A673 (cell line): ENCODE results near the gene UGT2B28. TPM values are rescaled to one million over a fixed set of nuclear protein-coding genes. Genes with fewer than 3 reads are reported as not detected.
"Not testable (repeated sequence)": the region's sequence is repeated elsewhere in the genome, so short reads cannot be mapped to it uniquely, and the experiment has no call there.

Experiments
- BruUV-seq: library from RNA; stranded (reverse); fragments of 400-500 nt; replicated peaks from 2 replicates; lab custom pipeline; 2021; lab: Mats Ljungman, UMichigan
- CTCF ChIA-PET: fragments of 300-600 bp; sonication (Branson Sonifier 250); formaldehyde crosslinking; loops from one replicate; lab custom pipeline; 2022; ENCODE audit warnings: antibody characterized with exemption; lab: Charles Lee
- POLR2A ChIA-PET: fragments of 300-600 bp; sonication (Branson Sonifier 250); formaldehyde crosslinking; loops from one replicate; lab custom pipeline; 2022; ENCODE audit warnings: antibody characterized with exemption; ENCODE audit not compliant: low non-redundant PET; lab: Charles Lee
- DNase-seq: peaks from one replicate; pipeline ENCODE4 v3.0.0-alpha.2; 2015; ENCODE audit warnings: low spot score
- H3K27ac ChIP-seq: fragments of 200-600 bp; sonication (generic); 2 replicates; pipeline ENCODE4 v1.5.1; 2016; ENCODE audit warnings: mixed run types, low read depth, mild to moderate bottlenecking, mixed read lengths, antibody characterized with exemption, low read length; ENCODE audit not compliant: poor library complexity, severe bottlenecking
- H3K27me3 ChIP-seq: fragments of 200-600 bp; sonication (generic); replicated peaks from 2 replicates; pipeline ENCODE4 v1.6.1; 2017; ENCODE audit warnings: mixed run types, low read depth, mild to moderate bottlenecking, mixed read lengths, antibody characterized with exemption, low read length; ENCODE audit not compliant: insufficient read depth, poor library complexity
- H3K36me3 ChIP-seq: fragments of 200-600 bp; sonication (generic); 2 replicates; pipeline ENCODE4 v1.6.1; 2016; ENCODE audit warnings: mixed run types, mild to moderate bottlenecking, mixed read lengths, antibody characterized with exemption, low read length; ENCODE audit not compliant: insufficient read depth, poor library complexity, severe bottlenecking
- H3K4me1 ChIP-seq: fragments of 200-600 bp; sonication (generic); 2 replicates; pipeline ENCODE4 v1.6.1; 2017; ENCODE audit warnings: mixed run types, mild to moderate bottlenecking, mixed read lengths, antibody characterized with exemption, low read length; ENCODE audit not compliant: insufficient read depth, poor library complexity, severe bottlenecking
- H3K4me3 ChIP-seq: fragments of 200-600 bp; sonication (generic); 2 replicates; pipeline ENCODE4 v1.5.1; 2016; ENCODE audit warnings: low read depth, mixed run types, mild to moderate bottlenecking, mixed read lengths, low read length; ENCODE audit not compliant: poor library complexity, severe bottlenecking
- H3K9me3 ChIP-seq: fragments of 200-600 bp; sonication (generic); 2 replicates; pipeline ENCODE4 v1.6.1; 2016; ENCODE audit warnings: mixed run types, low read depth, mild to moderate bottlenecking, mixed read lengths, antibody characterized with exemption, low read length; ENCODE audit not compliant: poor library complexity, severe bottlenecking
- CTCF ChIP-seq: fragments of 300-800, 200-600 bp; sonication (generic); conservative IDR thresholded peaks from 2 replicates; pipeline ENCODE4 v1.5.1; 2017; ENCODE audit warnings: low read depth, mild to moderate bottlenecking, antibody characterized with exemption, low read length, moderate library complexity, mixed read lengths
- EZH2 ChIP-seq: fragments of 200-600 bp; sonication (generic); IDR thresholded peaks from 2 replicates; pipeline ENCODE4 v1.6.1; 2017; ENCODE audit warnings: borderline replicate concordance, low read depth, mild to moderate bottlenecking, mixed read lengths, antibody characterized with exemption, low read length; ENCODE audit not compliant: poor library complexity, severe bottlenecking
- intact Hi-C: fragments of 100-400 bp; cut with micrococcal nuclease; formaldehyde crosslinking; loops from one replicate; pipeline ENCODE4 v1.10.0; 2022; ENCODE audit not compliant: unreplicated experiment
- total RNA-seq: library from RNA; stranded (reverse); gene quantifications from 2 replicates; pipeline ENCODE4 v1.2.3, GENCODE V29; 2021

UGT2B28 gene
- total RNA-seq, 1 experiment from 2014 or later, result not detected

- intact Hi-C loops, H3K4me3 ChIP-seq, BruUV-seq, POLR2A ChIA-PET, H3K36me3 ChIP-seq, H3K9me3 ChIP-seq, CTCF ChIA-PET, H3K27me3 ChIP-seq, H3K27ac ChIP-seq, DNase-seq, H3K4me1 ChIP-seq: not testable (repeated sequence)
Observed at GRCh38 chr4:69310262-69310661, 30.0 kb downstream of the UGT2B28 start.

GRCh38 chr4:69317669-69318298 is 37.5 kb downstream of the UGT2B28 start:
- BruUV-seq, CTCF ChIA-PET: not testable (repeated sequence)

GRCh38 chr4:69321153-69321729 is 41.0 kb downstream of the UGT2B28 start:
- no TSS peak for BruUV-seq
- CTCF ChIA-PET, result no interaction called here
- no peak for TF ChIP-seq CTCF
- no peak for DNase-seq
- Histone ChIP-seq H3K9me3 (no peaks in the 10 kb centered on the region), H3K36me3 (no peaks in the 10 kb centered on the region), H3K4me1 (no peaks in the 10 kb centered on the region), H3K27ac (no peak overlapping the region), H3K27me3 (no peaks in the 10 kb centered on the region), H3K4me3 (no peak overlapping the region)
- POLR2A ChIA-PET, result no interaction called here
- intact Hi-C loops, result no loop called here

More at GRCh38 chr4:69317669-69318298, 37.5 kb downstream of the UGT2B28 start:
- DNase-seq, H3K9me3 ChIP-seq, H3K4me1 ChIP-seq, POLR2A ChIA-PET, H3K4me3 ChIP-seq, H3K27me3 ChIP-seq, intact Hi-C loops, H3K27ac ChIP-seq, H3K36me3 ChIP-seq: not testable (repeated sequence)

GRCh38 chr4:69322055-69322454 is 41.8 kb downstream of the UGT2B28 start:
- CTCF ChIA-PET, result no interaction called here

More at GRCh38 chr4:69322055-69322454, 41.8 kb downstream of the UGT2B28 start:
- POLR2A ChIA-PET, result no interaction called here
- Histone ChIP-seq H3K27ac (no peak overlapping the region), H3K4me3 (no peak overlapping the region), H3K9me3 (no peaks in the 10 kb centered on the region), H3K36me3 (no peaks in the 10 kb centered on the region), H3K4me1 (no peaks in the 10 kb centered on the region), H3K27me3 (no peaks in the 10 kb centered on the region)
- intact Hi-C loops, result no loop called here
- BruUV-seq, result no TSS peak
- TF ChIP-seq CTCF (no peak), EZH2 (no peak)
- no peak for DNase-seq
